Measurements from ENCODE around the gene FMNL2. TPM values are rescaled to one million over a fixed set of nuclear protein-coding genes. Genes with fewer than 3 reads are reported as not detected.

The FMNL2 gene
- total RNA-seq, 1 experiment from 2014 or later: 33.6 TPM

DNA sequence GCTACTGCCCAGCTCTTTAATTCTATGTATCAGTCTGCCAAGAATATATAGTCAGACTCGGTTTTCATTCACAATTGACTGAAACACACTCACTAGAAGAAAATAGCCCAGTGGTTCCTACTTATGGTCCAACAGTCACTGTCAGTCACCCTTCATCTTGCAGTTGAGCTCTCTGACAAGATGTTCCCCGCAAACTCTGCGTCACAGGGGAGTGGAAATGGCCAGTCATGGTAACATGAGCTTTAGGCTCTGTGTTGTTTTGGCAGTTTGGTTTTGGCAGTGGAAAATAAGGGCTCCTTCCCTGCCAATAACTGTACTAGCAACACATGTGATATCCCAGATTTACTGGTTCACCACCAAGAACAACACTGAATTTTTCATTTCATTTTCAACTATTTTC, 259.8 kb downstream of the FMNL2 start:
- H3K4me3 Mint-ChIP-seq: no peak overlapping the region
- DNase-seq: no peak

More for the DNA sequence above, 259.8 kb downstream of the FMNL2 start:
- no peaks in the 10 kb centered on the region for H3K9me3 Mint-ChIP-seq
- TF ChIP-seq, protein P1, sequence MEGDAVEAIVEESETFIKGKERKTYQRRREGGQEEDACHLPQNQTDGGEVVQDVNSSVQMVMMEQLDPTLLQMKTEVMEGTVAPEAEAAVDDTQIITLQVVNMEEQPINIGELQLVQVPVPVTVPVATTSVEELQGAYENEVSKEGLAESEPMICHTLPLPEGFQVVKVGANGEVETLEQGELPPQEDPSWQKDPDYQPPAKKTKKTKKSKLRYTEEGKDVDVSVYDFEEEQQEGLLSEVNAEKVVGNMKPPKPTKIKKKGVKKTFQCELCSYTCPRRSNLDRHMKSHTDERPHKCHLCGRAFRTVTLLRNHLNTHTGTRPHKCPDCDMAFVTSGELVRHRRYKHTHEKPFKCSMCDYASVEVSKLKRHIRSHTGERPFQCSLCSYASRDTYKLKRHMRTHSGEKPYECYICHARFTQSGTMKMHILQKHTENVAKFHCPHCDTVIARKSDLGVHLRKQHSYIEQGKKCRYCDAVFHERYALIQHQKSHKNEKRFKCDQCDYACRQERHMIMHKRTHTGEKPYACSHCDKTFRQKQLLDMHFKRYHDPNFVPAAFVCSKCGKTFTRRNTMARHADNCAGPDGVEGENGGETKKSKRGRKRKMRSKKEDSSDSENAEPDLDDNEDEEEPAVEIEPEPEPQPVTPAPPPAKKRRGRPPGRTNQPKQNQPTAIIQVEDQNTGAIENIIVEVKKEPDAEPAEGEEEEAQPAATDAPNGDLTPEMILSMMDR (conservative IDR thresholded peaks at IDR 0.05): no peak
- H3K27me3 Mint-ChIP-seq (ENCODE audit: low read depth): no peaks in the 10 kb centered on the region; the same call in 1 of the 2 replicates
- Histone ChIP-seq H2AK5ac (ENCODE audit: insufficient read length, low read length) (no peak overlapping the region), H3K18ac (ENCODE audit: insufficient read length, low read depth, low read length) (no peak overlapping the region), H2BK15ac (ENCODE audit: low read depth, low read length) (no peak overlapping the region), H3K14ac (ENCODE audit: insufficient read depth, low read length) (no peak overlapping the region), H3T11ph (ENCODE audit: low read length) (no peak overlapping the region), H3K23ac (ENCODE audit: insufficient read length, low read depth, low read length) (no peak overlapping the region), H3K79me2 (ENCODE audit: insufficient read depth, low read length) (no peaks in the 10 kb centered on the region), H3K27me3 (ENCODE audit: insufficient read depth, low read length) (no peaks in the 10 kb centered on the region), H2BK20ac (ENCODE audit: low read depth, low read length, poor library complexity, severe bottlenecking) (no peak overlapping the region), H2BK12ac (ENCODE audit: insufficient read length, low read depth, low read length) (no peak overlapping the region), H4K5ac (ENCODE audit: insufficient read length, low read depth, low read length) (no peak overlapping the region), H4K91ac (ENCODE audit: insufficient read length, low read depth, low read length) (no peak overlapping the region), H4K20me1 (ENCODE audit: control insufficient read depth, insufficient read depth, insufficient read length) (no peaks in the 10 kb centered on the region), H3K4me2 (ENCODE audit: insufficient read depth, insufficient read length, low read length) (no peak overlapping the region), H3K27ac (ENCODE audit: insufficient read length, low read depth, low read length) (no peak overlapping the region), H4K8ac (replicated peaks; ENCODE audit: insufficient read length, low read depth, low read length) (no peak overlapping the region), H2BK120ac (ENCODE audit: low read depth, low read length, poor library complexity, severe bottlenecking) (no peak overlapping the region), H3K23me2 (ENCODE audit: insufficient read length, low read depth, low read length, poor library complexity, severe bottlenecking) (no peaks in the 10 kb centered on the region), H3K9ac (ENCODE audit: extremely low read depth, insufficient read length, low read length) (no peak overlapping the region), H3K79me1 (ENCODE audit: insufficient read depth, low read depth, low read length, poor library complexity, severe bottlenecking) (no peaks in the 10 kb centered on the region), H3K4ac (ENCODE audit: low read depth, low read length) (no peak overlapping the region), H2BK5ac (ENCODE audit: insufficient read length, low read length) (no peak overlapping the region), H2AFZ (ENCODE audit: low read length) (no peak overlapping the region), H3K56ac (ENCODE audit: insufficient read length, low read depth, low read length) (no peak overlapping the region), H3K4me1 (ENCODE audit: insufficient read depth, low read length) (peaks cover 6% of the 10 kb centered on the region; the same call in 1 of the 2 replicates), H3K9me3 (ENCODE audit: control insufficient read depth, low read depth, low read length) (no peaks in the 10 kb centered on the region)
- H3K27ac Mint-ChIP-seq: no peak overlapping the region
- peaks cover under 1 to 3% (median 2%) of the 10 kb centered on the region in 3 experiments; a peak in 3 of 7 replicates for H3K36me3 Mint-ChIP-seq (ENCODE audit: insufficient read depth in 1 of 3, low read depth in 3 of 3)
- H3K4me1 Mint-ChIP-seq: peaks cover 11 to 18% of the 10 kb centered on the region in 2 experiments
- WGBS (ENCODE audit: extremely low coverage, insufficient read length, low lambda C conversion rate): no CpG with 5 or more reads among the region's 3 CpGs

Data from H9 (cell line).